ENCODE results near the gene MATN1. TPM values are rescaled to one million over a fixed set of nuclear protein-coding genes. Genes with fewer than 3 reads are reported as not detected.

The MATN1 gene
- total and polyA plus RNA-seq, 2 donors: 0.24 to 0.85 TPM

DNA sequence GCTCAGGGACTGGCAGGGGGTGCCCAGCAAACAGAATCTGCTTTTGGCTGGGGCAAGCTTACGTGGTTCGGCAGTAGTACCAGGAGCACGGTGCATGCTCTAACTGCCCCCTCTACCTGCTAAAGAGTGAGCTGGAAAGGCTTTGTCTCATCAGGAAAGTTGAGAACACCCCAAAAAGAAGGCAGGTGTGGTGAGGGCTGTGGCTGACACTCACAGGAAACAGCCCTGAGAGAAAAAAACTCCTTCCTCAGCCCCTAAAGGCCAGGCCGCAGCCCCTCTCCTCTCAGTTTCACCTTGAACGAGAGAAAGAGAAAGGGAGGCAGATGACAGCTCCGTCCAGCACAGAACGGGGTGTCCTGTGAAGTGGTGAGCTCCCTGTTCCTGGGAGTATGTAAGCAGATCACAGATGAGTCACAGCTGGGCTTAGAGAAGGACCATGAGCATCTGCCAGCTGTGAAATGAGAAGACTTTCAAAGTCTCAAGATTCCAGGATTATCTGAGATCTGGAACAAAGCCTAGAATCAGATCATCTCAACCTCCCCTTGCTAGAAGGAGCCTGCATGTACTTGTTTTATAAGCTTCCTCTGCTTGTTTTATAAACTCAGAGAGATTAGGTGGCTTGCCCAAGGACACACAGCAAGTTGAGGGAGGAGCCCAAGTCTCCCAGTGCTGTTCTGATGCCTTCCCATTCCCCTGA lies 20.8 kb upstream of the MATN1 start:
- H3K4me3 ChIP-seq (ENCODE audit: low read depth, low read length): no peak overlapping the region
- no peak for DNase-seq (ENCODE audit: extremely low spot score)
- H3K27ac ChIP-seq (ENCODE audit: low read depth): no peak overlapping the region
- H3K4me1 ChIP-seq (ENCODE audit: insufficient read depth): no peaks in the 10 kb centered on the region
- WGBS: 57% methylated on average over 7 of the region's 7 CpGs
- H3K36me3 ChIP-seq (ENCODE audit: insufficient read depth): no peaks in the 10 kb centered on the region

DNA sequence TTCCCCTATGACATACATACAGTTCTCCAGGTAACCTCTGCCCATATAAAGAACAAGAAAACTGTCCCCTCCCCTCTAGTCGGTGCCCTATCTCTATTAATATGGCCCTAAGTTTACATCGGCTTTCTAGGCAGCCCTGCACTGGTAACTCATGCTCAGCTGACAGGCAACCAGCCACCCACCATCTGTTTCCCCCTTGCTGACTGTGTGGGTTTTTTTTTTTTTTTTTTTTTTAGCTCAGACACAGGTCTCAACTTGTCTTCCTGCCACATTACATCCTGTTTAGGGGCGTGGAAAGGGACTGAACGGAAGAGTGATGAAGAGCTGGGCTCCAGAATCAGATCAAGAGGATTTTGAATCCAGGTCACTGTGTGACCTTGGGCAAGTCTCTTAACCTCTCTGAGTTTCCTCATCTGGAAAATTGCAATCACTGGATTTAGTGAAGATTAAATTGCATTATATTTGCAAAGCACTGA lies 20.2 kb upstream of the MATN1 start:
- no peak for DNase-seq (ENCODE audit: extremely low spot score)
- Histone ChIP-seq H3K36me3 (ENCODE audit: insufficient read depth) (no peaks in the 10 kb centered on the region), H3K4me3 (ENCODE audit: low read depth, low read length) (no peak overlapping the region), H3K27ac (ENCODE audit: low read depth) (no peak overlapping the region), H3K4me1 (ENCODE audit: insufficient read depth) (no peaks in the 10 kb centered on the region)
- WGBS: 55% methylated on average over 4 of the region's 4 CpGs

DNA sequence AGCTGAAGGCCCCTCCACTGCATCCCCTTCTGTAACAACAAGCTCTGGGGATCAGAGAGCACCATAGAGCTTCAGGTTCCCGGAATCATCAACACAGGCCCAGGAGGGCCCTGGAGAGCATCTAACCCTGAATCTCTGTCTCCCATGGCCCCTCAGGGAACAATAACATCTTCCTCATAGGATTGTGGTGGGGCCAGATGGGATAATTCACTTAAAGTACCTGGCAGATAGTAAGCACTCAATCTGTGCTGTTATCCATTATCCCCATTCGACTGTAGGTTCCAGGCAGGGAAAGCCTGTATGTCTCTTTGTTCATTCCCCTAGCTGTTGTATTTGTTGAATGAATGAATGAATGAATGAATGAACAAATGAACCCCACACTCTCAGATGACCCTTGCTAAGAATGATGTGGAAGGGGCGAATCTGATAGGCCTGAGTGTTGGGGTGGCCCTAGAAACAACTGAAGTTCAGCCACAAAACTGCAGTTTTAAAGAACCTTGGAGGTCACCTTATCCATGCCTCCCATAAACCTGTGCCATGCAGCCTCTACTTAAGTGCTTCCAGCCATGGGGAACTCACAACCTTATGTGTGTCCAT lies 19.7 kb upstream of the MATN1 start:
- 93% methylated on average over 3 of the region's 3 CpGs for WGBS
- Histone ChIP-seq H3K27ac (ENCODE audit: low read depth) (no peak overlapping the region), H3K4me1 (ENCODE audit: insufficient read depth) (no peaks in the 10 kb centered on the region), H3K4me3 (ENCODE audit: low read depth, low read length) (no peak overlapping the region), H3K36me3 (ENCODE audit: insufficient read depth) (no peaks in the 10 kb centered on the region)
- DNase-seq (ENCODE audit: extremely low spot score): no peak

DNA sequence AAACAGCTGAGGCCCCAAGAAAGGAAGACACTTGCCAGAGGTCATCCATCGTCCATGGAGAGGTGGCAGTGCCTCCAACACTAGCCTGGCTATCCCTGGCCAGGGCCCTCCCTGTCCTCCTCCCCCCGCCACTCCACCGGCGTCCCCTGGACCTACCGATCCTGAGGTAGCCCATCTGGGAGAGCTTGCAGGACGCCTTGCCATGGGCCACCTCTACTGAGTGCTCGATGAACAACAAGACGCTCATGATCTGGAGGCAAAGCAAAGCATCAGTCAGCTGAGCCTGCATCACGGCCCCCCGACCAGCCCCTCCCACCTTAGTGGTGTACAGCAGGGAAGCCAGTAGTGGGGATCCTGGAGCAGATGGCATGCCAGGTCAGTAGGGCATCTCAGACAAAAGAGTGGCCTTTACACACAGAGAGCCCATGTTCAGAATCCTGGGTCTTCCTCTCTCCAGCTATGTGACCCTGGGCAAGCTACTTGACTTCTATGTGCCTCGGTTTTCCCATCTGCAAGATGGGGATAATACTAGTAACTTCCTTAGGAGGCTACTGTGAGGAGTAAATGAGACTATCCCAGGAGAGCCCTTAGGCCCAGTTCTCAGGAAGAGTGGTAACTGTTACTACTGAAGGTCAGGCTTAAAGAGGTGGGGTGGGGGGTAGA lies 19.0 kb upstream of the MATN1 start:
- WGBS: 84% methylated on average over 11 of the region's 11 CpGs
- H3K27ac ChIP-seq (ENCODE audit: low read depth): no peak overlapping the region
- H3K4me1 ChIP-seq (ENCODE audit: insufficient read depth): no peaks in the 10 kb centered on the region
- H3K4me3 ChIP-seq (ENCODE audit: low read depth, low read length): no peak overlapping the region
- no peaks in the 10 kb centered on the region for H3K36me3 ChIP-seq (ENCODE audit: insufficient read depth)
- no peak for DNase-seq (ENCODE audit: extremely low spot score)

DNA sequence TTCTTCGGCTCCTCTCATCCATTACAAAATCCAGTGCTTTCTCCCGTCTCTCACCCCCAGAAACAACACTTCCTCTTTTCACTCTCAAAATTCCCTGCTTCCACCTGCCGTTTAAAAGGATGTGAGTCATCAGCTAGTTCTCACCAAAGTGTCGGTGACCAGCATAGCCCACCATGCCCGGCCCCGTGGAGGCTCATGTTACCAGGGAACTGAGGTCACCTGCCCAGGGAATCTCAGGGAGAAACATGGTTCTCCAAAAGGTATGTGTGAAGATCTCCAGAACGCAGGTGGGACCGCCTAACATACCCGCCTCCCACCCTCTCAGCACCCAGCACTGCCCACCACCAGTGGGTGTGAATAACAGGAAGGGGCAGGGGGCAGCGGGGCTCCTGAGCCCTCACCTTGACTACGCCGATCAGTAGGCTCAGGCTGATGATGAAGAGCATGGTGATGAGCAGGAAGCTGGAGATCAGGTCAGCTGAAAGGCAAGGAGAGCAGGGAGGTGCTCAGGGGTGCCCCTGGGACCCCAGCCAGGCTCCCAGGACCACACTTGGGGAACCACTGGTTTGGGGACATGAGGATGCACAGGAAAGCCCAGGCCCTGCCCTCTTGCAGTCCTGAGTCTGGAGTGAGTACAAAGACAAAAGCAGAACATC lies 18.0 kb upstream of the MATN1 start:
- no peaks in the 10 kb centered on the region for H3K4me1 ChIP-seq (ENCODE audit: insufficient read depth)
- DNase-seq (ENCODE audit: extremely low spot score): no peak
- H3K4me3 ChIP-seq (ENCODE audit: low read depth, low read length): no peak overlapping the region
- no peak overlapping the region for H3K27ac ChIP-seq (ENCODE audit: low read depth)
- WGBS: 64% methylated on average over 12 of the region's 12 CpGs
- no peaks in the 10 kb centered on the region for H3K36me3 ChIP-seq (ENCODE audit: insufficient read depth)

DNA sequence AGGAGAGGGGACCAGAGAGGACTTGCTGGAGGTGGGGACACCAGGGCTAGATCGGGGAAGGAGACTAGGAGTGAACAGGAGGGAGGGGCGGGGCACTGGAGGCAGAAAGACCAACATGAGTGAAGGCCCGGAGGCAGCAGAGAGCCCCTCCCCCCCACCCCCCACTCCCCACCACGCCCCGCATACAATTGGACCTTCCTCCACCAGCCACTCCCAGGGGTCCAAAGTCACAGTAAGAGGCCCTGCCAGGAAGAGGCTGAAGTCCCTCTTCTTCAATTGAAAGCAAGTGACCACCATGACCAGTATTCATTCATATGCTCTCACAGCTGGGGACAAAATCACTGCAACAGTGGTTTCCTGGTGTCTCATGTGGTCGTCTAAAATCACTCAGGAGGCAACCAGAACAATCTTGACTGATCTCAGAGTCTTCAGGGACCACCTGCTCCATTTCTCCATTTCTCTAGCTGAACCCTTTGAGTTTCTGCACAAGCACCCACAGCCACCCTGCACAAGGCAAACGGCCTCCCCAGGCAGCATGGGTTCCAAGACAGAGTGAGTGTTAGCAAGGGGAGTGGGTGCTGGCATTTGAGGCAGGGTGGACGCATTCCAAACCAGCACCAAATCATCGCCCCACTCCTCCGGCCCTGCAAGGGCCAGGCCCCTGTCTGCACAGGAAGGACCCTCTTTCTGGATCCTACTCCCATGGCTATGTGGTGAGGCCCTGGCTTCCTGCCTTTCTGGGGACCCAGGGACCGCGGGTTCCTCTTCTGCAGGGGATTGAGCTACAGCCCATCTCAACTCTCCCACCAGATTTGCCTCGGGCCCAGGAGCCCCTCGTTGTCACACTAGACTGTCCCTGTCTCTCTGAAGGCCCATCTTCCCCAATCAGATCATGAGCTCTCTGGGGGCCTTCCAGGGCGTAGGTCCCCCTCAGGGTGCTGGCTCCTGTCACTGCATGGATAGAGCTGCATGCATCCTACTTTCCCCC lies 17.2 kb upstream of the MATN1 start:
- Histone ChIP-seq H3K27ac (ENCODE audit: low read depth) (no peak overlapping the region), H3K36me3 (ENCODE audit: insufficient read depth) (no peaks in the 10 kb centered on the region), H3K4me3 (ENCODE audit: low read depth, low read length) (no peak overlapping the region), H3K4me1 (ENCODE audit: insufficient read depth) (no peaks in the 10 kb centered on the region)
- 78% methylated on average over 15 of the region's 15 CpGs for WGBS
- no peak for DNase-seq (ENCODE audit: extremely low spot score)

DNA sequence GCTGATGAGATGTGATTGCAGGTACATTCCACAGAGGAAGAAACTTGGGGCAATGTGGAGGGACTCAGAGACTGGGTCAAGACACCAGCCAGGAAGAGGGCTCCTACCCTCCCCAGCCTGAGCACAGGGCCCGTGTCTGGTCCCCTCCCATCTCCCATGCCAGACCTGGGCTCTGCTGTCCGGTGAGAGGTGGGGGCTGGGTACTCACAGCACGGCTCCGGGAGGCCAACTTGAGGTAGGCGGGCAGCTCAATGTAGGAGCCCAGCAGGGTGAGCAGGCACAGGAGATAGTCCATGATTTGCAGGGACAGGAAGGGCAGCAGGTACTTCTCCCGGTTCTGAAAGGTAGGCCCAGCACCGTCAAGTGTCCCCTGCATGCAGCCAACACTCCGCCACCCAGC lies 16.2 kb upstream of the MATN1 start:
- H3K4me1 ChIP-seq (ENCODE audit: insufficient read depth): no peaks in the 10 kb centered on the region
- no peak overlapping the region for H3K27ac ChIP-seq (ENCODE audit: low read depth)
- H3K4me3 ChIP-seq (ENCODE audit: low read depth, low read length): no peak overlapping the region
- 85% methylated on average over 8 of the region's 8 CpGs for whole genome bisulfite sequencing
- no peaks in the 10 kb centered on the region for H3K36me3 ChIP-seq (ENCODE audit: insufficient read depth)
- no peak for DNase-seq (ENCODE audit: extremely low spot score)

DNA sequence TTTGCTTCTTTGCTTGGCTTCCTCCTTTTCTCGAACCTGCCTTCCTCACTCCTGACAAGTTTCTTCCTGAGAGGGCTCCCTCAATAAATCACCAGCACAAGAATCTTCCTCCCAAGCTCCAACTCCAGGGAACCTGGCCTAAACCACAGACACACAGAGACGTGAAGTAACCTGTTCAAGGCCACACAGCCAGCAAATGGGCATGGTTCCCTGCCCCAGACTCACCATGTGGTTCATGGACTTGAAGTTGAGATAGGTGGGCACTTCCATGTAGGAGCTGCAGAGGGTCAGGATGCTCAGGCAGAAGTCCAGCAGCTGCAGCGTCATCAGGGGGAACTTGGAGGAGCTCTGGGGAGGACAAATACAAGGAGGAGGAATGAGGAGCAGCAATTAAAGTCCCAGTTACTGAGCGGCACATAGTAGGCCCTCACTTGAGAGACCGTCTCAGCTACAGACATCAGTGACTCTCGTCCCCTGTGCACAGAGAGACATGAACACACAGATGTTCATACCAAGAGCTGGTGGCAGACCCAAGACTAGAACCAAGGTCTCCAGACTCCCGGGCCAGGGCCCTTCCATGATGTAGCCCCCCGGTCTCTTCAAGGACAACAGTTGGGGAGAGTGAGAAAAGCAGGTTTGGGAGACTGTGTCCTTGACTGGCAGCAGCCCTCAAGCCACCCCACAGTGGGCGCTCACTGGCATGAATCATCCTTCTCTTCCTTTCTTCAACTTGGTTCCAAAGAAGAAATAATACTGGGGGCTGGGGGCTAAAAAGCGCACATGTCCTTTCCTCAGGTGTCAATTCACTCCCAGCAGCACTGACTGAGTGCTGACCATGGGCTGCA lies 15.6 kb upstream of the MATN1 start:
- 87% methylated on average over 10 of the region's 10 CpGs for WGBS
- no peak overlapping the region for H3K4me3 ChIP-seq (ENCODE audit: low read depth, low read length)
- H3K27ac ChIP-seq (ENCODE audit: low read depth): no peak overlapping the region
- H3K4me1 ChIP-seq (ENCODE audit: insufficient read depth): no peaks in the 10 kb centered on the region
- H3K36me3 ChIP-seq (ENCODE audit: insufficient read depth): no peaks in the 10 kb centered on the region
- no peak for DNase-seq (ENCODE audit: extremely low spot score)

DNA sequence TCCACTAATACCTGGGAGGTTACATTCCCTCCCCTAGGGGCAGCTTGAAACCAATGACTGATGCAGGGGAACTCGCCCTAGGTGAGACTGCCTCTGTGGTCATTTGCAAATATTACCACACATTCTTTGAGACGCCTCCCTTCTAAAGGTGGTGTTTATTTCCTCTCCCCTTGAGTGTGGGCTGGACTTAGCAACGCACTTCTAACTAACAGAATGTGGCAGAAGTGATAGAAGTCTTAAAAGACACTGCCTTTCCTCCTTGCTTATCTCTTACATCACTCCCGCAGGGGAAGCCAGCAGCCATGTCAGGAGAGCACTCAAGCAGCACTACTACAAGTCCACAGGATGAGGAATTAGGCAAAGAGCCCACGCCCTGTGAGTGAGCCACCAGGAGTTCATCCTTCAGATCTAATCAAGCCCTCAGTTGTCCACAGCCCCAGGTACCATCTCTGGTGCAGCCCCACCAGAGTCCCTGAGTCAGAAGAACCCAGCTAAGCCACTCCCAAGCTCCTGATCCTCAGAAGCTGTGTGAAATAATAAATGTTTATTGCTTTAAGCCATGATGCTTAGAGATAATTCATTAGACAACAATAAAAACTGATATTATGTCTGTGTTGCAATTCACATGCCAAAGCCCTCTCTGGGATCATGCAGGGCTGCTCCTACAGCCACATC lies 14.8 kb upstream of the MATN1 start:
- whole genome bisulfite sequencing: 74% methylated on average over 5 of the region's 5 CpGs
- no peaks in the 10 kb centered on the region for H3K4me1 ChIP-seq (ENCODE audit: insufficient read depth)
- no peaks in the 10 kb centered on the region for H3K36me3 ChIP-seq (ENCODE audit: insufficient read depth)
- DNase-seq (ENCODE audit: extremely low spot score): no peak
- no peak overlapping the region for H3K4me3 ChIP-seq (ENCODE audit: low read depth, low read length)
- H3K27ac ChIP-seq (ENCODE audit: low read depth): no peak overlapping the region

DNA sequence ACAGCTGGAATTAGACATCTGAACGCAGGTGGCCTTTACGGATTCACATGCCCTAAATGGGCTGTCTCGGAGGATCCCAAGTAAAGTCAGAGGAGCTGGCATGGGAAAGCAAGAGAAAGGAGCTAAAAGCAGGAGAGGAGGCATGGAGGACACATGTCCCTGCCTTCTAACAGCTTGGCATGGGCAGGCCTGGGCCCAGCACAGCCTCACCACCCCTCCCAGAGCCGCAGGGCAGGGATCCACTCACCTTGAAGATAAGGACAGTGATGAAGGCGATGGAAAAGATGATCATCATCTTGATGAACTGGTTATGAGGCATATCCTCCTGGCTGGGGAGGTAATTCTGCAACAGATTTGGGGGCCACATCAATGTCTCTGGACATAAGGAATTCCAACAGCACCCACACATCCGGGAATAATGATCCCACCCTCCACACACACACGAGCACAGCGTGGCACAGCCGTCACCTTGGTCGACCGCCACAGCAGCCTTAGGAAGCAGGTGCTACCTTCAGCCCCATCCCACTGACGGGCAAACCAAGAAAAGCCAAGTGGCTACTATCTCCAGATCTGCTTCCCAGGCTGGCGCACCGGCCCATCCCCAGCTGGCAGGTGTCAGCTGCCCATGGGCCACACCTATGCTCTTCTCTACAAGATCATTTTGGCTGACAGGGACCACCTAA lies 14.1 kb upstream of the MATN1 start:
- WGBS: 89% methylated on average over 14 of the region's 14 CpGs
- no peaks in the 10 kb centered on the region for H3K36me3 ChIP-seq (ENCODE audit: insufficient read depth)
- DNase-seq (ENCODE audit: extremely low spot score): no peak
- no peaks in the 10 kb centered on the region for H3K4me1 ChIP-seq (ENCODE audit: insufficient read depth)
- H3K27ac ChIP-seq (ENCODE audit: low read depth): no peak overlapping the region
- no peak overlapping the region for H3K4me3 ChIP-seq (ENCODE audit: low read depth, low read length)

DNA sequence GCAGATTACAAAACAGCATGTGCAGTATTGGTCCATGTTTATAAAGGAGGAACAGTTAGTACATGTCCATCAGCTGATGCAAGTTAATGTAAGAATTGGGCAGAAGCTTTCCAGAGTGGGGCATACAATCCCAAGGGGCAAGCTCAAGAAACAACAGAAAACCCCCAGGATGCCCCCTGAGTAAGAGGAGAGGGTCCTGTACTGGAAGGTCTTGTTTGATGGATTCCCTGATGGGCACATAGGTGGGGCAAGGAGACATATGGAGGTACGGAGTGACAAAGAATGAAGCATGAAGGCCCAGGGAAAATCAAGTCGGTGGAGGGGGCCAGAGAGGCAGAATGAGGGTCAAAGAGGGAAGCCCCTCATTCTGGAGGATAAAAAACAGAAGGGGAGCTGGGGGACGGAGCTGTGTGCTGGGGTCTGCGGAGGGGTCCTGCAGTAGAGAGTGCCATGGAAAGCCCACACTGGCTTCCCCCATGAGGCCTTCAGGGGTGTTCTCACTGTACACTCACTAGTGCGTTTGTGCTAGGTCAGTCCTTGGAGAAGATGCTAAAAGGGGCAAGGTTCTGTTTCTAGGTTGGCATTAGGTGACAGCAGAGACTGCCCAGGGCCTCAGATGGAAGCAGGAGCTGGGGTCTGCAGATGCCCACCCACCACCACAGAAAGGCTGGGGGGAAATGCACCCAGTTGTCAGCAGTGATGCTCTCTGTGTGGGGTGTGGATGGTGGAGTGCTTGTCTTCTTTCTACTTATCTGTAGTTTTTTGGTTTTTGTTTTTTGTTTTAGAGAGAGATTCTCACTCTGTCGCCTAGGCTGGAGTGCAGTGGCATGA lies 12.5 kb upstream of the MATN1 start:
- Histone ChIP-seq H3K4me3 (ENCODE audit: low read depth, low read length) (no peak overlapping the region), H3K27ac (ENCODE audit: low read depth) (no peak overlapping the region), H3K36me3 (ENCODE audit: insufficient read depth) (no peaks in the 10 kb centered on the region), H3K4me1 (ENCODE audit: insufficient read depth) (no peaks in the 10 kb centered on the region)
- 89% methylated on average over 6 of the region's 6 CpGs for WGBS
- no peak for DNase-seq (ENCODE audit: extremely low spot score)
